H1 (cell line): Measurements from ENCODE around the gene INSM1. TPM values are rescaled to one million over a fixed set of nuclear protein-coding genes. Genes with fewer than 3 reads are reported as not detected.

Experiments
- CTCF ChIA-PET: fragments of 300-600 bp; sonication (Branson Sonifier 250); formaldehyde crosslinking; loops from one replicate; lab custom pipeline; 2021; ENCODE audit not compliant: partially characterized antibody; lab: Charles Lee
- POLR2A ChIA-PET: fragments of 300-600 bp; sonication (Branson Sonifier 250); formaldehyde crosslinking; loops from one replicate; lab custom pipeline; 2021; ENCODE audit warnings: inconsistent platforms; ENCODE audit not compliant: partially characterized antibody; lab: Charles Lee
- DNase-seq, 2 experiments: peaks; one replicate each; pipeline versions ENCODE4 v3.0.0 to v3.0.0-alpha.2; 2010 to 2022; ENCODE audit warnings: low spot score in 2 of 2, low read depth in 1 of 2, mixed read lengths in 1 of 2
- FAIRE-seq: peaks from 2 replicates; lab custom pipeline; 2011; peaks lifted over from hg19 to GRCh38; lab: Jason Lieb, UNC
- H2AFZ ChIP-seq: 2 replicates; pipeline ENCODE4 v1.8.1; 2012; ENCODE audit warnings: low read length, inconsistent platforms
- H2AK5ac ChIP-seq: 2 replicates; pipeline ENCODE4 v1.6.1; 2013; ENCODE audit warnings: low read depth, low read length
- H2BK120ac ChIP-seq: replicated peaks from 2 replicates; pipeline ENCODE3; 2013; ENCODE audit warnings: low read depth, low read length, inconsistent platforms
- H2BK12ac ChIP-seq: 2 replicates; pipeline ENCODE4 v1.6.1; 2013; ENCODE audit warnings: low read depth, low read length
- H2BK15ac ChIP-seq: 2 replicates; pipeline ENCODE4 v1.6.1; 2013; ENCODE audit warnings: low read length
- H2BK20ac ChIP-seq: 2 replicates; pipeline ENCODE4 v1.6.1; 2013; ENCODE audit warnings: low read length
- H2BK5ac ChIP-seq: 2 replicates; pipeline ENCODE4 v1.6.1; 2013; ENCODE audit warnings: low read depth, low read length
- H3K14ac ChIP-seq: 2 replicates; pipeline ENCODE4 v1.6.1; 2013; ENCODE audit warnings: inconsistent platforms; ENCODE audit not compliant: insufficient read length
- H3K18ac ChIP-seq: 2 replicates; pipeline ENCODE4 v1.6.1; 2013; ENCODE audit warnings: low read length; ENCODE audit errors: extremely low read depth
- H3K23ac ChIP-seq: 2 replicates; pipeline ENCODE4 v1.6.1; 2013; ENCODE audit warnings: inconsistent platforms; ENCODE audit not compliant: insufficient read length
- H3K23me2 ChIP-seq: 2 replicates; pipeline ENCODE4 v1.6.1; 2013; ENCODE audit warnings: low read depth, low read length
- H3K27ac ChIP-seq: 2 replicates; pipeline ENCODE4 v1.6.1; 2011; ENCODE audit warnings: low read depth, low read length, inconsistent platforms
- H3K27me3 ChIP-seq, 4 experiments: replicated peaks in 1 of 4; 1 replicate in 1 of 4; 2 replicates in 3 of 4; pipeline versions ENCODE4 v1.6.1 to v1.8.1; 2011 to 2013; ENCODE audit warnings: low read length in 3 of 4, mild to moderate bottlenecking in 3 of 4, inconsistent platforms in 2 of 4, mixed read lengths in 2 of 4, moderate library complexity in 1 of 4; ENCODE audit not compliant: control insufficient read depth in 3 of 4, insufficient read depth in 3 of 4; ENCODE audit errors: extremely low read depth in 1 of 4
- H3K36me3 ChIP-seq, 4 experiments: 2 replicates each; pipeline versions ENCODE4 v1.6.1 to v1.8.1; 2011 to 2013; ENCODE audit warnings: mild to moderate bottlenecking in 4 of 4, low read length in 3 of 4, moderate library complexity in 2 of 4, control low read depth in 1 of 4, inconsistent platforms in 1 of 4; ENCODE audit not compliant: insufficient read depth in 4 of 4, control insufficient read depth in 2 of 4
- H3K4ac ChIP-seq: replicated peaks from 2 replicates; pipeline ENCODE3; 2013; ENCODE audit warnings: low read length, low read depth, mixed read lengths, inconsistent platforms; ENCODE audit not compliant: insufficient read length
- H3K4me1 ChIP-seq, 4 experiments: replicated peaks in 1 of 4; 1 replicate in 1 of 4; 2 replicates in 3 of 4; pipeline versions ENCODE4 v1.6.1 to v1.8.1; 2011 to 2013; ENCODE audit warnings: low read length in 3 of 4, inconsistent platforms in 2 of 4, mixed read lengths in 1 of 4; ENCODE audit not compliant: insufficient read depth in 4 of 4, control insufficient read depth in 3 of 4
- H3K4me2 ChIP-seq, 2 experiments: 2 replicates each; pipeline versions ENCODE4 v1.6.1 to v1.8.1; 2011 to 2013; ENCODE audit warnings: low read depth in 2 of 2, low read length in 2 of 2, control low read depth in 1 of 2, inconsistent platforms in 1 of 2, mild to moderate bottlenecking in 1 of 2; ENCODE audit not compliant: insufficient read depth in 1 of 2
- H3K4me3 ChIP-seq, 4 experiments: fragments of 200-600, 300-600 bp in 1 of 4; sonication (generic), shearing (Covaris generic), sonication (Bioruptor Twin) in 1 of 4; 2 replicates each; pipeline versions ENCODE4 v1.5.1 to v1.8.1; 2011 to 2016; ENCODE audit warnings: low read length in 4 of 4, low read depth in 3 of 4, control low read depth in 2 of 4, inconsistent platforms in 2 of 4, mild to moderate bottlenecking in 2 of 4, mixed read lengths in 1 of 4, moderate library complexity in 1 of 4; ENCODE audit not compliant: insufficient read depth in 2 of 4; ENCODE audit errors: extremely low read depth in 1 of 4
- H3K56ac ChIP-seq: replicated peaks from 2 replicates; pipeline ENCODE3; 2013; ENCODE audit warnings: low read depth, mild to moderate bottlenecking, mixed read lengths, low read length, inconsistent platforms; ENCODE audit not compliant: insufficient read length
- H3K79me1 ChIP-seq: 2 replicates; pipeline ENCODE4 v1.6.1; 2013; ENCODE audit warnings: low read depth, low read length, control low read depth
- H3K79me2 ChIP-seq, 2 experiments: 2 replicates each; pipeline versions ENCODE4 v1.6.1 to v1.8.1; 2012 to 2013; ENCODE audit warnings: low read length in 2 of 2, mild to moderate bottlenecking in 2 of 2, inconsistent platforms in 1 of 2; ENCODE audit not compliant: insufficient read depth in 2 of 2, control insufficient read depth in 1 of 2
- H3K9ac ChIP-seq, 4 experiments: replicated peaks in 1 of 4; 1 replicate in 1 of 4; 2 replicates in 3 of 4; pipeline versions ENCODE4 v1.6.1 to v1.8.1; 2011 to 2013; ENCODE audit warnings: low read depth in 3 of 4, low read length in 3 of 4, control low read depth in 2 of 4, mild to moderate bottlenecking in 2 of 4, moderate library complexity in 2 of 4, inconsistent platforms in 1 of 4; ENCODE audit errors: extremely low read depth in 1 of 4
- H3K9me3 ChIP-seq, 2 experiments: 2 replicates each; pipeline versions ENCODE4 v1.6.1 to v1.8.1; 2012 to 2013; ENCODE audit warnings: mild to moderate bottlenecking in 2 of 2, moderate library complexity in 2 of 2, control low read depth in 1 of 2, inconsistent platforms in 1 of 2, low read depth in 1 of 2, low read length in 1 of 2, mixed read lengths in 1 of 2; ENCODE audit not compliant: insufficient read depth in 2 of 2
- H4K20me1 ChIP-seq, 2 experiments: replicated peaks in 1 of 2; 2 replicates each; pipeline versions ENCODE3 to v1.8.1; 2011 to 2013; ENCODE audit warnings: inconsistent platforms in 2 of 2, low read length in 2 of 2, mild to moderate bottlenecking in 1 of 2; ENCODE audit not compliant: insufficient read depth in 2 of 2, control insufficient read depth in 1 of 2
- H4K5ac ChIP-seq: 2 replicates; pipeline ENCODE4 v1.6.1; 2013; ENCODE audit warnings: low read length, low read depth, mixed read lengths, inconsistent platforms; ENCODE audit not compliant: insufficient read length
- H4K8ac ChIP-seq: 2 replicates; pipeline ENCODE4 v1.8.0; 2013; ENCODE audit warnings: mild to moderate bottlenecking, moderate library complexity, low read length, inconsistent platforms; ENCODE audit not compliant: insufficient read depth; ENCODE audit errors: extremely low read depth
- H4K91ac ChIP-seq: replicated peaks from 2 replicates; pipeline ENCODE3; 2013; ENCODE audit warnings: low read length, mixed read lengths, inconsistent platforms; ENCODE audit not compliant: insufficient read length
- CEBPB ChIP-seq: IDR thresholded peaks from 2 replicates; pipeline ENCODE4 v1.6.1; 2012; ENCODE audit warnings: low read depth, low read length
- CREB1 ChIP-seq: IDR thresholded peaks from 2 replicates; pipeline ENCODE4 v1.6.1; 2012; ENCODE audit warnings: inconsistent platforms
- GTF2F1 ChIP-seq: IDR thresholded peaks from 2 replicates; pipeline ENCODE4 v1.6.1; 2012; ENCODE audit warnings: low read depth, low read length, improper control_type of control experiment, borderline replicate concordance
- HDAC6 ChIP-seq: IDR thresholded peaks from one replicate; pipeline ENCODE4 v1.7.1; 2012; ENCODE audit warnings: low read depth, mild to moderate bottlenecking, inconsistent platforms, low read length, moderate library complexity
- POU5F1 ChIP-seq: IDR thresholded peaks from 2 replicates; pipeline ENCODE4 v1.6.1; 2011; ENCODE audit warnings: low read depth, mild to moderate bottlenecking, low read length, moderate library complexity
- RNF2 ChIP-seq: fragments of 200-900, 300-1000 bp; sonication (generic); IDR thresholded peaks from 2 replicates; pipeline ENCODE4 v1.7.1; 2016; ENCODE audit warnings: borderline replicate concordance, low read depth, mild to moderate bottlenecking, antibody characterized with exemption, low read length; ENCODE audit not compliant: poor library complexity, severe bottlenecking; ENCODE audit errors: missing control alignments
- SAP30 ChIP-seq: fragments of 300-600 bp; sonication (generic); IDR thresholded peaks from 2 replicates; pipeline ENCODE4 v1.7.1; 2012; ENCODE audit warnings: low read length, moderate library complexity, mild to moderate bottlenecking, inconsistent platforms; ENCODE audit not compliant: insufficient read depth, insufficient replicate concordance
- SIRT6 ChIP-seq: IDR thresholded peaks from one replicate; pipeline ENCODE4 v1.7.1; 2012; ENCODE audit warnings: low read length, inconsistent platforms
- SP1 ChIP-seq: IDR thresholded peaks from 2 replicates; pipeline ENCODE4 v1.6.1; 2011; ENCODE audit warnings: low read depth, low read length
- SP2 ChIP-seq: IDR thresholded peaks from 2 replicates; pipeline ENCODE4 v1.6.1; 2012; ENCODE audit warnings: mild to moderate bottlenecking, low read length, inconsistent platforms
- YY1 ChIP-seq: IDR thresholded peaks from 2 replicates; pipeline ENCODE4 v1.6.1; 2011; ENCODE audit warnings: low read depth, mild to moderate bottlenecking, low read length
- ZNF274 ChIP-seq: IDR thresholded peaks from 2 replicates; pipeline ENCODE4 v1.7.0; 2012; ENCODE audit warnings: low read length, borderline replicate concordance; ENCODE audit errors: extremely low read depth
- WGBS, 2 experiments: shearing (Covaris generic) in 1 of 2; methylation state at CpG; one replicate each; pipeline versions ENCODE4 v1.1.6 to v1.1.7; 2013 to 2015; ENCODE audit warnings: low lambda C conversion rate in 2 of 2, mixed read lengths in 2 of 2, inconsistent platforms in 1 of 2, low coverage in 1 of 2, missing lambda C conversion rate in 1 of 2; ENCODE audit not compliant: insufficient replicate concordance in 2 of 2, insufficient coverage in 1 of 2, insufficient read length in 1 of 2; ENCODE audit errors: extremely low coverage in 1 of 2, missing lambda C conversion rate in 1 of 2; 5-methylcytosine and 5-hydroxymethylcytosine counted together
- polyA plus RNA-seq, 7 experiments: library from polyadenylated mRNA; depleted of rRNA in 3 of 7; stranded (reverse) in 5 of 7; unstranded in 2 of 7; fragments of >200 nt in 5 of 7; fragments of 200-250 nt in 2 of 7; gene quantifications; 1 replicate in 5 of 7; 2 replicates in 1 of 7; 4 replicates in 1 of 7; pipeline versions ENCODE4 v1.2.1 to v1.2.3, GENCODE V29; 2011 to 2013; ENCODE audit warnings: missing spikeins in 2 of 7, mixed read lengths in 2 of 7
- total RNA-seq: library from RNA; stranded (reverse); fragmentation: NEBNext Ultra II Directional; extraction: Animal tissue kit (Norgen Biotek cat#: 25700); gene quantifications from 2 replicates; pipeline ENCODE4 v1.2.1, GENCODE V29; 2021
- TF ChIP-seq, protein P1 (sequence below): IDR thresholded peaks from 2 replicates; pipeline ENCODE4 v1.6.1; 2012; ENCODE audit warnings: inconsistent platforms

The INSM1 gene
- total and polyA plus RNA-seq, 2 of the 8 experiments (the other 6 are each of a cell fraction or from before 2014, with no cell fraction given), result 0.86 to 2.5 TPM

DNA sequence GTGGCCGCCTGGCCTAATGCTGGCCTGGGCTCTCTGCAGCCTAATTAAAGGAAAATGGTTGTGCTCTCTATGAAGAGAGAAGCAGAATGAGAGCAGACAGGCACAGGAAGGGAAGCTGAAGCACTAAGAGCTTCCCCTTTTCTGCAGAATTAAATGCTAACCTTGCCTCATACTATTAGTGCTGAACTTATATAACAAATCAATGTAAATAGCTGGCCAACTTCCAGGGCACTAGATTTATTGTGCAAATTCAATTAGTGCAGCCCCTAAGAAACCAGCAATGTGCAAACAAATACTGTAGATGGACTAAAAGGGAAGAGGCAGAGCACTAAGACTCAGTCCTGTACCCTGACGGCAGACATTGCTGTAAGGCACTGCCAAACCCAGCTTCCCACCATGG lies 36.1 kb upstream of the INSM1 start:
- DNase-seq (no peak), FAIRE-seq (no peak)
- ChIA-PET CTCF (interaction anchor here (2.2 kb wide), 1 partner anchor 10 kb away, joined by 8 read pairs; no protein-coding TSS in a partner anchor), POLR2A (no interaction called here)
- H2AFZ ChIP-seq, result no peak overlapping the region; the same call in 1 of the 2 replicates
- H2BK12ac ChIP-seq, result no peak overlapping the region
- H3K23me2 ChIP-seq, result no peaks in the 10 kb centered on the region
- no peak overlapping the region for H2BK120ac ChIP-seq
- no peak overlapping the region for H3K56ac ChIP-seq
- no peak overlapping the region for H3K4ac ChIP-seq
- H3K27me3 ChIP-seq, result no peaks in the 10 kb centered on the region
- no peak overlapping the region for H4K8ac ChIP-seq
- no peak overlapping the region for H3K18ac ChIP-seq
- H3K27ac ChIP-seq, result no peak overlapping the region
- H3K4me3 ChIP-seq, result no peak overlapping the region
- H4K20me1 ChIP-seq, result no peaks in the 10 kb centered on the region
- H2BK5ac ChIP-seq, result no peak overlapping the region
- no peak overlapping the region for H4K5ac ChIP-seq
- no peak overlapping the region for H2BK15ac ChIP-seq
- no peak overlapping the region for H2BK20ac ChIP-seq
- H3K23ac ChIP-seq, result no peak overlapping the region
- no peak overlapping the region for H4K91ac ChIP-seq
- no peaks in the 10 kb centered on the region for H3K79me1 ChIP-seq
- no peaks in the 10 kb centered on the region for H3K79me2 ChIP-seq
- no peaks in the 10 kb centered on the region for H3K4me1 ChIP-seq
- H3K4me2 ChIP-seq, result no peak overlapping the region
- 0 out of 4 replicates have a peak, but pooled peaks cover 0 to under 1% of the 10 kb centered on the region in 2 experiments for H3K9me3 ChIP-seq
- no peak overlapping the region for H2AK5ac ChIP-seq
- H3K9ac ChIP-seq, result no peak overlapping the region
- 81% methylated on average over 2 of the region's 2 CpGs; no CpG with 5 or more reads in 1 of the 2 experiments for WGBS, 2 experiments
- TF ChIP-seq SIRT6, result no peak
- no peak for TF ChIP-seq SP2
- TF ChIP-seq SAP30, result no peak
- no peak for TF ChIP-seq YY1
- TF ChIP-seq CREB1, result no peak
- TF ChIP-seq RNF2, result no peak
- no peak for TF ChIP-seq HDAC6
- no peak for TF ChIP-seq CEBPB
- TF ChIP-seq SP1, result no peak
- TF ChIP-seq POU5F1, result no peak
- TF ChIP-seq GTF2F1, result no peak
- TF ChIP-seq, protein P1, sequence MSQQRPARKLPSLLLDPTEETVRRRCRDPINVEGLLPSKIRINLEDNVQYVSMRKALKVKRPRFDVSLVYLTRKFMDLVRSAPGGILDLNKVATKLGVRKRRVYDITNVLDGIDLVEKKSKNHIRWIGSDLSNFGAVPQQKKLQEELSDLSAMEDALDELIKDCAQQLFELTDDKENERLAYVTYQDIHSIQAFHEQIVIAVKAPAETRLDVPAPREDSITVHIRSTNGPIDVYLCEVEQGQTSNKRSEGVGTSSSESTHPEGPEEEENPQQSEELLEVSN, result no peak
- TF ChIP-seq ZNF274, result no peak
- H3K36me3 ChIP-seq, result no peaks in the 10 kb centered on the region
- no peak overlapping the region for H3K14ac ChIP-seq
